Astrocyte (in vitro differentiated cells and primary cell): Measurements from ENCODE around the gene SLC12A4. TPM values are rescaled to one million over a fixed set of nuclear protein-coding genes. Genes with fewer than 3 reads are reported as not detected.

Source experiments
- DNase-seq: peaks from one replicate; pipeline ENCODE4 v3.0.0-alpha.2; 2010; ENCODE audit warnings: low read depth
- FAIRE-seq: peaks from 2 replicates; lab custom pipeline; 2011; peaks lifted over from hg19 to GRCh38; lab: Jason Lieb, UNC
- H2AFZ ChIP-seq: 2 replicates; pipeline ENCODE4 v1.6.0; 2012; ENCODE audit warnings: low read depth, low read length, inconsistent platforms
- H3K27ac ChIP-seq: 2 replicates; pipeline ENCODE4 v1.5.1; 2011; ENCODE audit warnings: low read depth, low read length, inconsistent platforms
- H3K27me3 ChIP-seq: 2 replicates; pipeline ENCODE4 v1.6.0; 2011; ENCODE audit warnings: low read length, inconsistent platforms; ENCODE audit not compliant: insufficient read depth
- H3K36me3 ChIP-seq: 2 replicates; pipeline ENCODE4 v1.5.1; 2011; ENCODE audit warnings: low read length, inconsistent platforms; ENCODE audit not compliant: insufficient read depth
- H3K4me1 ChIP-seq: 2 replicates; pipeline ENCODE4 v1.5.1; 2011; ENCODE audit warnings: low read length, inconsistent platforms; ENCODE audit not compliant: insufficient read depth
- H3K4me2 ChIP-seq: 2 replicates; pipeline ENCODE4 v1.6.0; 2012; ENCODE audit warnings: low read length, inconsistent platforms
- H3K4me3 ChIP-seq: 2 replicates; pipeline ENCODE4 v1.5.1; 2011; ENCODE audit warnings: low read depth, mild to moderate bottlenecking, low read length, inconsistent platforms; ENCODE audit not compliant: insufficient read depth
- H3K79me2 ChIP-seq: 2 replicates; pipeline ENCODE4 v1.6.0; 2012; ENCODE audit warnings: mild to moderate bottlenecking, low read length, inconsistent platforms; ENCODE audit not compliant: insufficient read depth
- H3K9ac ChIP-seq: 2 replicates; pipeline ENCODE4 v1.6.0; 2012; ENCODE audit warnings: mild to moderate bottlenecking, low read length, inconsistent platforms
- H3K9me3 ChIP-seq: 2 replicates; pipeline ENCODE4 v1.5.1; 2012; ENCODE audit warnings: low read depth, mild to moderate bottlenecking, low read length, inconsistent platforms; ENCODE audit not compliant: insufficient read depth
- H4K20me1 ChIP-seq: 2 replicates; pipeline ENCODE4 v1.6.0; 2012; ENCODE audit warnings: low read length, inconsistent platforms; ENCODE audit not compliant: insufficient read depth
- H3K27ac Mint-ChIP-seq: one replicate; pipeline ENCODE4 v1.8.0; 2021; ENCODE audit warnings: mild to moderate bottlenecking, mixed read lengths; ENCODE audit not compliant: unreplicated experiment
- H3K27me3 Mint-ChIP-seq: one replicate; pipeline ENCODE4 v1.8.0; 2021; ENCODE audit warnings: low read depth, mixed read lengths; ENCODE audit not compliant: unreplicated experiment
- H3K36me3 Mint-ChIP-seq: one replicate; pipeline ENCODE4 v1.8.0; 2021; ENCODE audit warnings: low read depth, mixed read lengths; ENCODE audit not compliant: unreplicated experiment
- H3K4me1 Mint-ChIP-seq: one replicate; pipeline ENCODE4 v1.8.0; 2021; ENCODE audit warnings: low read depth, mixed read lengths; ENCODE audit not compliant: unreplicated experiment
- H3K4me3 Mint-ChIP-seq: one replicate; pipeline ENCODE4 v1.8.0; 2021; ENCODE audit warnings: mild to moderate bottlenecking, moderate library complexity, mixed read lengths; ENCODE audit not compliant: unreplicated experiment
- H3K9me3 Mint-ChIP-seq: one replicate; pipeline ENCODE4 v1.8.0; 2021; ENCODE audit warnings: mild to moderate bottlenecking, mixed read lengths; ENCODE audit not compliant: unreplicated experiment
- EZH2 ChIP-seq: IDR thresholded peaks from 2 replicates; pipeline ENCODE4 v1.6.1; 2012; ENCODE audit warnings: mild to moderate bottlenecking, low read length, inconsistent platforms; ENCODE audit not compliant: insufficient read depth
- total RNA-seq: library from RNA; stranded (reverse); gene quantifications from 2 replicates; pipeline ENCODE4 v1.2.1, GENCODE V29; 2021
- TF ChIP-seq, protein P1 (sequence below): IDR thresholded peaks from 2 replicates; pipeline ENCODE4 v1.5.1; 2011; ENCODE audit warnings: low read depth, mild to moderate bottlenecking, inconsistent platforms, low read length, moderate library complexity; ENCODE audit not compliant: insufficient read depth

The SLC12A4 gene
- total RNA-seq, 1 donor from 2014 or later = 118 TPM

GRCh38 chr16:67993207-67994039 lies 25.0 kb upstream of the SLC12A4 start:
- no peak for FAIRE-seq
- Mint-ChIP-seq H3K27ac (no peak overlapping the region), H3K9me3 (no peaks in the 10 kb centered on the region), H3K36me3 (peaks cover 2% of the 10 kb centered on the region), H3K4me1 (peaks cover 2% of the 10 kb centered on the region), H3K4me3 (no peak overlapping the region), H3K27me3 (peaks cover 34% of the 10 kb centered on the region)
- H2AFZ ChIP-seq = peak overlapping the region; percentile 59
- no peak overlapping the region for H3K27ac ChIP-seq
- peak overlapping the region; percentile 77 for H3K4me2 ChIP-seq
- no peaks in the 10 kb centered on the region for H3K36me3 ChIP-seq
- H3K9me3 ChIP-seq = no peaks in the 10 kb centered on the region
- H4K20me1 ChIP-seq = no peaks in the 10 kb centered on the region
- TF ChIP-seq, protein P1, sequence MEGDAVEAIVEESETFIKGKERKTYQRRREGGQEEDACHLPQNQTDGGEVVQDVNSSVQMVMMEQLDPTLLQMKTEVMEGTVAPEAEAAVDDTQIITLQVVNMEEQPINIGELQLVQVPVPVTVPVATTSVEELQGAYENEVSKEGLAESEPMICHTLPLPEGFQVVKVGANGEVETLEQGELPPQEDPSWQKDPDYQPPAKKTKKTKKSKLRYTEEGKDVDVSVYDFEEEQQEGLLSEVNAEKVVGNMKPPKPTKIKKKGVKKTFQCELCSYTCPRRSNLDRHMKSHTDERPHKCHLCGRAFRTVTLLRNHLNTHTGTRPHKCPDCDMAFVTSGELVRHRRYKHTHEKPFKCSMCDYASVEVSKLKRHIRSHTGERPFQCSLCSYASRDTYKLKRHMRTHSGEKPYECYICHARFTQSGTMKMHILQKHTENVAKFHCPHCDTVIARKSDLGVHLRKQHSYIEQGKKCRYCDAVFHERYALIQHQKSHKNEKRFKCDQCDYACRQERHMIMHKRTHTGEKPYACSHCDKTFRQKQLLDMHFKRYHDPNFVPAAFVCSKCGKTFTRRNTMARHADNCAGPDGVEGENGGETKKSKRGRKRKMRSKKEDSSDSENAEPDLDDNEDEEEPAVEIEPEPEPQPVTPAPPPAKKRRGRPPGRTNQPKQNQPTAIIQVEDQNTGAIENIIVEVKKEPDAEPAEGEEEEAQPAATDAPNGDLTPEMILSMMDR = peak; percentile 65
- no peak for TF ChIP-seq EZH2
- no peak overlapping the region for H3K9ac ChIP-seq
- no peaks in the 10 kb centered on the region for H3K27me3 ChIP-seq
- H3K79me2 ChIP-seq = no peaks in the 10 kb centered on the region
- peak; percentile 16 for DNase-seq
- H3K4me3 ChIP-seq = no peak overlapping the region
- no peaks in the 10 kb centered on the region for H3K4me1 ChIP-seq

DNA sequence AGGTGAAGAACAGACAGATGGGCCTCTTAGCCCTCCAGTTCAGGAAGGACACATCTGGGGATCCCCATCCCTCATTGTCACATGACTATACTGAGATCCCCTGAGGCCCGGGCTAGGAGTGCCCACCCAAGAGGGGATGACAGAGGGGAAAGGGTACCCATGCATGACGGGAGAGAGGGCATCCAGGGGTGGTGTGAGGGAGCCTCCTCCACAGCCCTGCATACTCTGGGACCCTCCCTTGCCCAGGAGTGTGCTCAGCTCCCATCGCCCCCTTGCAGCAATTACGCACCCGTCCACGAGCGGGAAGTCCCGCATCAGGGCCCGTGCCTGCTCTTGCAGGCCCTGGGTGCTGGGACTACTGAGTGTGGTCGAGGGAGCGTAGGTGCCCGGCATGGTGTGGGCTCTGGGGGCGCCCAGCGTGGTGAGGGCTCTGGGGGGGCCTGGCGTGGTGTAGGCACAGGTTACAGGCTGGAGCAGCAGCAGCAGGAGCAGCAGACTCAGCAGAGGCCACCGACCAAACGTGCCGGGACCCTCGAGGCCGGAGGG lies 24.3 kb upstream of the SLC12A4 start:
- FAIRE-seq = no peak
- no peak overlapping the region for H3K4me3 Mint-ChIP-seq
- no peak overlapping the region for H3K27ac ChIP-seq

More for the DNA sequence above, 24.3 kb upstream of the SLC12A4 start:
- Histone ChIP-seq H3K79me2 (no peaks in the 10 kb centered on the region), H3K4me2 (peak overlapping the region; percentile 30), H3K36me3 (no peaks in the 10 kb centered on the region), H3K27me3 (no peaks in the 10 kb centered on the region), H3K9me3 (no peaks in the 10 kb centered on the region), H4K20me1 (no peaks in the 10 kb centered on the region), H3K9ac (no peak overlapping the region), H3K4me1 (no peaks in the 10 kb centered on the region), H3K4me3 (no peak overlapping the region), H2AFZ (peak overlapping the region; percentile 59)
- TF ChIP-seq, protein P1 = no peak
- no peak for TF ChIP-seq EZH2
- peaks cover 4% of the 10 kb centered on the region for H3K36me3 Mint-ChIP-seq
- peaks cover 5% of the 10 kb centered on the region for H3K4me1 Mint-ChIP-seq
- peaks cover 34% of the 10 kb centered on the region for H3K27me3 Mint-ChIP-seq
- no peaks in the 10 kb centered on the region for H3K9me3 Mint-ChIP-seq
- no peak overlapping the region for H3K27ac Mint-ChIP-seq
- DNase-seq = no peak
